Body of pancreas (tissue), 4 donors: ENCODE data around the gene TCP11L1.

ENCODE experiments used
- POLR2A ChIP-seq, 3 donors: fragments of 450-650 bp; IDR thresholded peaks; one replicate each; pipeline ENCODE4 v1.6.1; 2016; ENCODE audit warnings: antibody characterized with exemption in 3 of 3, mild to moderate bottlenecking in 2 of 3
- TF ChIP-seq, protein P1 (sequence below), 7 experiments: fragments of 450-650 bp in 4 of 7; fragments of 200-600 bp in 3 of 7; sonication (generic) in 3 of 7; IDR thresholded peaks; one replicate each; pipeline ENCODE4 v1.5.1; 2016 to 2019; ENCODE audit warnings: antibody characterized with exemption in 7 of 7

DNA sequence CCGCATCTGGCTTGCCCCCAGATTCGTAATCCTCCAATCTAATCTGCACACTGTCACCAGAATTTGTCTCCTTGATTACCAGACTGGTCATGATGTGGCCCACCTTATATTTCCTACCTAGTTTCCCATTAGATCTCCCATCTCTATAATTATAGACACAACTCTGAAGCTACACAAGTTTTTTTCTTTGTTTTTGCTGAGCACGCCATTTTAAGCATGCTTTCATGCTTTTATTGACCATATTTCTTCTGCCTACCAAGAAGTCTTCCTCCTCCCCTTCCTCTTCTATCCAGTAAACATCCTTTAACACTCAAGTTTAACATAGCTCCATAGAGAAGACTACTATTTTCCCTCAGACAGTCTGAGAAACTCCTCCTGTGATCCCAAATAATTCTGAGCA is 47.9 kb upstream of the TCP11L1 start:
- TF ChIP-seq, protein P1, sequence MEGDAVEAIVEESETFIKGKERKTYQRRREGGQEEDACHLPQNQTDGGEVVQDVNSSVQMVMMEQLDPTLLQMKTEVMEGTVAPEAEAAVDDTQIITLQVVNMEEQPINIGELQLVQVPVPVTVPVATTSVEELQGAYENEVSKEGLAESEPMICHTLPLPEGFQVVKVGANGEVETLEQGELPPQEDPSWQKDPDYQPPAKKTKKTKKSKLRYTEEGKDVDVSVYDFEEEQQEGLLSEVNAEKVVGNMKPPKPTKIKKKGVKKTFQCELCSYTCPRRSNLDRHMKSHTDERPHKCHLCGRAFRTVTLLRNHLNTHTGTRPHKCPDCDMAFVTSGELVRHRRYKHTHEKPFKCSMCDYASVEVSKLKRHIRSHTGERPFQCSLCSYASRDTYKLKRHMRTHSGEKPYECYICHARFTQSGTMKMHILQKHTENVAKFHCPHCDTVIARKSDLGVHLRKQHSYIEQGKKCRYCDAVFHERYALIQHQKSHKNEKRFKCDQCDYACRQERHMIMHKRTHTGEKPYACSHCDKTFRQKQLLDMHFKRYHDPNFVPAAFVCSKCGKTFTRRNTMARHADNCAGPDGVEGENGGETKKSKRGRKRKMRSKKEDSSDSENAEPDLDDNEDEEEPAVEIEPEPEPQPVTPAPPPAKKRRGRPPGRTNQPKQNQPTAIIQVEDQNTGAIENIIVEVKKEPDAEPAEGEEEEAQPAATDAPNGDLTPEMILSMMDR (IDR thresholded peaks at IDR 0.05): no peak
- TF ChIP-seq POLR2A (IDR thresholded peaks at IDR 0.05): no peak
